Putamen (tissue), 1 donor: Measurements from ENCODE around the gene C6orf15.

Source experiments
- DNase-seq: peaks from one replicate; pipeline ENCODE4 v3.0.0-alpha.2; 2016; ENCODE audit warnings: low spot score

The C6orf15 gene

DNA sequence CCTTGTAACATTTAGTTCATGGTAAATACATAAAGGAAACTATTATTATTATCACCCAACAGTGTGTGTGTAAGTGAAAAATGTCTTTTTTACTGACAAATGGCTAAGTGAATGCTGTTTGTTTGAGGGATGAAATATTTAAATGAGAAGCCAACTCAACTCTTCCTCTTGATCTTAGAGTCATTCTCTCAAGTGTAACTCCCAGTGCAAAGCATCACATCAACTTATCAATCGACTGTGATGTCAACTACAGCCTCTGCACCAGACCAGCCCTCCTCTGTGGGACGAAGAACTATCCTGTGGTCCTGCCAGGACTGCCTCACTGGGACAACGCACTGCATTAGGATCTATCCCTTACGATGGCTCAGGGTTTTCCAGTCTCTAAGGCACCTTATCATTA is 5.3 kb downstream of the C6orf15 start:
- DNase-seq: no peak

DNA sequence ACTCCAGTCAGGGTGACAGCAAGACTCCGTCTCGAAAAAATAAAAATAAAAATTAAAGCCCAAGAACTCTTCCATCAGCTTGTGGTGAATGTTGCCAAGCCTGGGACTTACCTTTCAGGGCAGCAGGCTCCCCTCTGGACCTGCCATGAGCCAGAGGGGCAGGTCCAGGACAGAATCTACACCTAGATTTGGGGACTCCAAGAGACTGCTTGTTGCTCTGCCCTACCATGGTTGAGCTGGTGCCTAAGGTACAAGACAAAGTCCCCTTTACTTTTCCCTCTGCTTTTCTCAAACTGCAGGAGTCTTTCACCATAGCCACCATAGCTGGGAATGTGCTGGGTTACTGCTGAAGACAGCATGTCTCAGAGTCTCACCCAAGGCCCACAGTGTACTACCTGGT is 9.2 kb downstream of the C6orf15 start:
- DNase-seq: no peak

DNA sequence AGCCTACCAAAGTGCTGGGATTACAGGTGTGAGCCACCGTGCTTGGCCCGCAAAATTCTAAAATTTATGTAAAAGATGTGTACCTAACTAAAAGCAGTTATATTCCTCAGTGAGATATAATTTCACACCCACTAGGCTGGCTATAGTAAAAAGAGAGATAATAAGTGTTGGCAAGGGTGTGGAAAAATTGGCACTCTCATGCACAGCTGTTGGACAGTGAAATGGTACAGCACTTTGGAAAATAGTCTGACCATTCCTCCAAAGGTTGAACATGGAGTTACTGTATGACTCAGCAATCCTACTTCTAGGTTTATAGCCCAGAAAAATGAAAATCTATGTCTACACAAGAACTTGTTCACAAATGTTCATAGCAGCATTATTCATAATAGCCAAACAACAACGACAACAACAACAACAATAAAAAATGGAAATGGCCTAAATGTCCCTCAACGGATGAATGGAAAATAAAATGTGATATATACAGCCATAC is 13.9 kb downstream of the C6orf15 start:
- no peak for DNase-seq

DNA sequence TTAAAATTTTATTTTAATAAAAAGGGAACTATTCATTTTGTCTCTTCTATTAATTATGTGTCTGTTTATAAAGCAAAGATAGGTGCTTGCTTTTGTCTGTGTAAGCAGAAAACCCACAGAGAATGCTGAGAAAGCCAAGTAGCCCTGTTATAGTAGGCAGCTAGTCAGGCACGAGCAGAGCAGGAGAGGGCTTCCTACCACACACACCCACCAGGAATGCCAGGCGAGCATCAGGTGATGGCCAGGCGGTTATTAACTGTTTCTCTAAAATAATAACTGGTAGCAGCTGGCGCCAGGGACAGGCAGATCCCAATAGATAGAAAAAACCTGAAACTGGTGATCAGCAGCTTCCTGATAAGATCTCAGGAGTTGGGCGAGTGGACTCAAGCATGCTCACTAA is 15.7 kb downstream of the C6orf15 start:
- no peak for DNase-seq

DNA sequence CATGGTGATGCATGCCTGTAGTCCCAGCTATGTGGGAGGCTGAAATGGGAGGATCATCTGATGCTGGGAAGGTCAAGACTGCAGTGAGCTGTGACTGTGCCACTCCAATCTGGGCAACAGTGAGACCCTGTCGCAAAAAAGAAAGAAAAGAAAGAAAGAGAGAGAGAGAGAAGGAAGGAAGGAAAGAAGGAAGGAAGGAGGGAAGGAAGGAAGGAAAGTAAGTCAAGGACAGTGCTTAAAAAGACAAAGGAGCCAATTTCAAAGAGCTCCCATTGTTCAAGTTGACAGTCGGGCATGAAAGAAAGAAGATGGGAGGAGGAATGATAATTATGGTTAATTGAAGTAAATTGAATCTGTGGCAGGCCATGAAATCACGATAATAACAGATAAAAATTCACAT is 16.2 kb downstream of the C6orf15 start:
- DNase-seq: no peak

DNA sequence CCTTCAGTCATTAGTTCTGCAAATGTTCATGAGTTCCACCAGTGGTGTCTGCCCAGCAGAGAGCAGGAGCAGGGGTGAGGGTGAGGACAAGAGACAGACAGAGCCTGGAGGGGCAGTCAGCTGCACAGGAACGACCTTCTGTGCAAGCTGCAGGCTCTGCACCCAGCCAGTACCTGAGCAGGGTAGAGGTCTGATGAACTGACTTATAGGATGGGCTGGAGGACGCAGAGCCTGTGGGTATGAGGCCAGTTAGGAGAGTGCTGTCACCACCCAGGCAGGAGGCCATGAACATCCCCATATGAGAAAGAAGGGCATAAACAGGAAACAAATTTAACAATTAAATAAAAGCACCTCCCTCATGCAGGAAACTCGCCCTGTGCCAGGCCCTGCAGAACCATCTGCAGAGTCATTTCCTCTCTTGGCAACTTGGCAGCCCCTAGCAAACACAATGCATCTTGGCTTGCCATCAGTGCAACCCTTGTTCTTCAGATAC is 17.9 kb downstream of the C6orf15 start:
- DNase-seq: no peak

DNA sequence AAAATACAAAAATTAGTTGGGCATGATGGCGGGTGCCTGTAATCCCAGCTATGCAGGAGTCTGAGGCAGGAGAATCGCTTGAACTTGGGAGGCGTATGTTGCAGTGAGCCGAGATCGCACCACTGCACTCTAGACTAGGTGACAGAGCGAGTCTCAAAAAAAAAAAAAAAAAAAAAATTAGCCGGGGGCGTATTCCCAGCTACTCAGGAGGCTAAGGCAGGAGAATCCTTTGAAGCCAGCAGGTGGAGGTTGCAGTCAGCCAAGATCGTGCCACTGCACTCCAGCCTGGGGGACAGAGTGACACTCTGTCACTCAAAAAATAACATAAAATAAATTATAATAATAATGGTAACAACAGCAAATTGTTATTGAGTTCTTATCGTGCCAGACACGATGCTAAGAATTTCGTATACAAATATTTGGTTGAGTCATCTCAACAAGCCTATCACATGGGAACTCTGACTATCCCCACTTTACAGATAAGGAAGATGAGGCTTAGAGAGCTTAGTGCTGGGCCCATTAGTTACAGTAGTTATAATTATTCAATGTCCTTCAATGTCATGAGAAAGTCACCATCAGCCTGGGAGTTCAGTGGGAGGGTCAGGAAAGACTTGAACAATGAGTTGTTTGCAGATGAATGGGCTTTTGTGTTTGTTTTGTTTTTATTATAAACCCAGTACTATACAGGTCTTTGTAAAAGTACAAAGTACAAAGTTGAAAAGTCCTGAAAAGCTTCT is 19.4 kb downstream of the C6orf15 start:
- DNase-seq: no peak

DNA sequence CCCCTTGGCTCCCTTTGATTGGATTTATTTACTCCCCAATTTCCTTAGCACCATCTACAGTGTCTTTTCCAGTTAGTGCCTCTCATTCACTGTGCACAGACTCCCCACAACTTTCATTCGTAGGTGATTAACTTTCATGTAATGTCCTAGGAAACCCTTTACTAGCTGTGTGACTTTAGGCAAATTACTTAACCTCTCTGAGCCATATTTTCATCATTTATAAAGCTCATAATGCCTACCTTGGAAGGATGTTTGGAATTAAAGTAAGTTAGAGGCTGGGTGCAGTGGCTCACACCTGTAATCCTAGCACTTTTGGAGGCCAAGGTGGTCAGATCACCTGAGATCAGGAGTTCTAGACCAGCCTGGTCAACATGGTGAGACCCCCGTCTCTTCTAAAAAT is 20.1 kb downstream of the C6orf15 start:
- DNase-seq: no peak

DNA sequence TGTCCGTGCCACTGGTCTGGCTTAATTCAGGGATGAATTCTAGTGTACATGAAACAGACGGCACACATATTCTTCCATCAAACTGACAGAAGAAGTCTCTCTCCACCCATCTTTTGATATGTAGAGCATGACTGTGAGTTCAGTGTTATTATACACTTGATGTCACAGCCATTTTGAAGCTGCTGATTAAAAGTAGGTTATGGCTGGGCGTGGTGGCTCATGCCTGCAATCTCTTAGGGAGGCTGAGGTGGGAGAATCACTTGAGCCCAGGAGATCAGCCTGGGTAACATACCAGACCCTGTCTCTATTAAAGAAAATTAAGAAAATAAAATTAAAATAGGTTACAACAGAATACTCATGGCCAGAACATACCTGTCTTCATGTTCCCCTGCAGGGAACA is 20.7 kb downstream of the C6orf15 start:
- no peak for DNase-seq

DNA sequence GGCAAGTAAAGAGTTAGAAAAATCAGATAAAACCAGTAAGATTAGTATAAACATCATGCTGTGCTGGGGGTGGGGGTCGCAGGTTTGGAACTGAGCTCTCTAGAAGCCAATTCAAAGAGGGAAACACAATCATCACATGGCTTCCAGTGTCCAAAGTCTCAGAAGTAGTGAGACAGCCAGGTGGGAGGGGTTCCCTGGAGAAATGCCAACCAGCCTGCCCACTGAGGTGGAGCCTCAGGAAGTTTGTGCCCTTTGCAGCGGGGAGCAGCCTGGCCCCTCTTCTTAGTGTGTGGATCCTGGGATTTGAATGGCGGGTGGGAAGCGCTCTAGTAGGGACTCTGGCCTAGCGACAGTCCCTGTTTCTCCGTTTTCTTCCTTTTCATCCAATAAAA is 21.4 kb downstream of the C6orf15 start:
- DNase-seq: no peak

DNA sequence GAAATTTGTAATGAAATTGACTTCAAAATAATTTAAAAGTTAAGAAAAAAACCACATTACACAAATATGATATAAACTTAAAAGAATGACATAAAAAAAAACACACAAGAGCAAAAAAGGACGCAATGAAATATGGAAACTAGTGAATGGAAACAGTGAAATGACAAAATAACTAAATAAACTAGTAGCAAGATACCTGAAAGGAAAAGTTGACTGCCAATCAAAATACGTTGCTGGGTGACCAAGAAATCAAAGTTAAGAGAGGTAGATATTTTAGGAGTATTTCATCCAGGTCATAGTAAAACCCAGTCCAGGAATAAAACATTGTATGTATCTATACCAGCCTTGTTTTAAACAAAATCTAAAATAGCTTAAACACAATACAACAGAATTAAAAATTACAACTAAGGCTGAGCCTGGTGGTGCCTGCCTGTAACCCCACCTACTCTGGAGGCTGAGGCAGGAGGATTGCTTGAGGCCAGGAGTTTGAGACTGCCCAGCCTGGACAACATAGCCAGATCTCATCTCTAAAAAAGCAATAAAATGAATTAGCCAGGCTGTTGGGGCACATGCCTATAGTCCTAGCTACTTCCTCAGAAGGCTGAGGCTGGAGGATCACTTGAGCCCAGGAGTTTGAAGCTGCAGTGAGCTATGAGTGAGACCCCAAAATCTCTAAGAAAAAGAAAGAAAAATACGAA is 22.0 kb downstream of the C6orf15 start:
- DNase-seq: no peak

DNA sequence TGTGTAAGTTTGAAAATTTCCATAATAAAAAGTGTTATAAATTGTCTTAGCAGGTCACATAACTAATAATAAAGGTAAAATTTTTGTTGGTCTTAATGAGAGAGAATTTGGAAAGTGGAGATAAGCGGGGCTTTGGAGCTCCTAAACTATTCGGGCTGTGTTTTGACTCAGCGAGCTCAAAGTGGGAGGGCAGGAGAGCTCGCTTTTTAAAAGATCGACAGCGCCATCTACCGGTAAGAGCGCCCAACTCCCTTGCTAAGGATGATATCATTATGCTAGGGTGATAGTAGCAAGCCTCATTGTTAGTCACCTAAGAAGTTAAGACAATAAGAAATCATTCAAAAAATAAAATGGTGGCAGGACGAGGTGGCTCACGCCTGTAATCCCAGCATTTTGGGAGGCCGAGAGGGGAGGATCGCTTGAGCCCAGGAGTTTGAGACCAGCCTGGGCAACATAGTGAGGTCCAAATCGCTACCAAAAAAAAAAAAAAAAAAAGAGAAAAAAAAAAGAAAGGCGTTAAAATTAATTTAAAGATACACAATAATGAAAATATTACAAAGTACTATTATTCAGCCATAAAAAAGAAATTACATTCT is 24.8 kb downstream of the C6orf15 start:
- peak; percentile 87 for DNase-seq

DNA sequence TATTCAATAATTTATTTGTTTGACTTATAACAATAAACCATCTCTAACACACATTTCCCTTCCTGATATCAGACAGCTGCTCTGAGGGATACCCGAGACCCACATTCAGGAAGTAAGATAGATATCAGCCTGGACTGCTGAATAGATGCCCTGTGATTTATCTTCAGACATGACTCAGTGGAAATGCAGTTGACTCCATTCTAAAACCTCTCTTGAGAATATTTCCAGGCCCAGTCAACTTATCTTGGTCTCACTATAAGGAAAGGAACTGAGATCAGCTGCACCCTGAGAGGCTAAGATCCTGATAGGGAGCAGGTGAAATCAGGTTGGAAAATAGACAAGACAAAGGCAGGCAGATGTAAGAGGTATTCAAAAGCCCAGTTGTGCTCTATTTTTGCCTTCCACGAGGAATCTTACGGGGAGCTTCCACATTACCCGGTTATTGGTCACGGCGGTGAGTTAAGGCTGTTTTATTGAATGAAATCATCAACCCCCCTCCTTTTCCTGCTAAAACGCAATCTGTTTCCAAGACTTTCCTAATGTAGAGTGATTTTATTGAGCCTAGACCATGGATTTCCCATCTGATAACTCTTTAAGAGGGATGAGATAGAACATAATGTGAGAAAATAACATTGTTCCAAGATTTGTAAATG is 25.5 kb downstream of the C6orf15 start:
- no peak for DNase-seq

DNA sequence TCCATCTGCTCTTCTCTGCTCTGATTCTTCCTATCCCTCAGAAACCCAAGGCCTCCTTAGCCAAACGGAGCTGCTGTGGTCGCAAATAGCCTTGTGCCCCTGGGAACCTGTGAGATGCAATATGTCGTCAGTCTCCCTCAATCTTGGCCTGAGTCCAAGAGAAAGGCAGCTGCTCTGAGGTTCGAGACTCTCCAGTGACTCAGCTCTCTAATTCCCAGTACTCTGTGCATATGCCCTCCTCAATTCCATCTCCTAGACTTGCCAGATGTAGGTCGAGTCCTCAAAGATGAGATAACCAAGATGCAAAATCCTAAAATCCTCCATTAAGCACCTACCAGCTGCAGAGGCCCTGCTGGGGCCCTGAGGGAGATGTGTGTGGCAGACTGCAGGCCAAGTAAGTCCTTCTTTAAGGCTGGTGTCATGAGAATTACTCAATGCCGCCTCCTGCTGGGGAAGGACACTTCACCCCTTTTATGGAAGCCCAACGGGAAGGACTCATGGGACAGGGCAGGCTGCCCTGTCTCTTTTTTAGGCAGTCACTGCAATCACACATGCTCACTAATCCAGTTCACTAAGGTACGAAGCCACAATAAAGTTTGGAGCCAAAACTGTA is 28.5 kb downstream of the C6orf15 start:
- no peak for DNase-seq

DNA sequence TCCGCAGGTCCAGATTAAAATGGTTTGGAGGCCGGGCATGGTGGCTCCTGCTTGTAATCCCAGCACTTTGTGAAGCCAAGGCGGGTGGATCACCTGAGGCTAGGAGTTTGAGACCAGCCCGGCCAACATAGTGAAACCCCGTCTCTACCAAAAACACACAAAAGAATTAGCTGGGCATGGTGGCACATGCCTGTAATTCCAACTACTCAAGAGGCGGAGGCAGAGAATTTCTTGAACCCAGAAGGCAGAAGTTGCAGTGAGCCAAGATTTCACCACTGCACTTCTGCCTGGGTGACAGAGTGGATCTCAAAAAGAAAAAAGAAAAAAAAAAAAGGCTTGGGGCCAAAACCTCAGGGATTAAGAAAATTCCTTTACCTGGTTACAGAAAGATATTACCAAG is 30.5 kb downstream of the C6orf15 start:
- no peak for DNase-seq

DNA sequence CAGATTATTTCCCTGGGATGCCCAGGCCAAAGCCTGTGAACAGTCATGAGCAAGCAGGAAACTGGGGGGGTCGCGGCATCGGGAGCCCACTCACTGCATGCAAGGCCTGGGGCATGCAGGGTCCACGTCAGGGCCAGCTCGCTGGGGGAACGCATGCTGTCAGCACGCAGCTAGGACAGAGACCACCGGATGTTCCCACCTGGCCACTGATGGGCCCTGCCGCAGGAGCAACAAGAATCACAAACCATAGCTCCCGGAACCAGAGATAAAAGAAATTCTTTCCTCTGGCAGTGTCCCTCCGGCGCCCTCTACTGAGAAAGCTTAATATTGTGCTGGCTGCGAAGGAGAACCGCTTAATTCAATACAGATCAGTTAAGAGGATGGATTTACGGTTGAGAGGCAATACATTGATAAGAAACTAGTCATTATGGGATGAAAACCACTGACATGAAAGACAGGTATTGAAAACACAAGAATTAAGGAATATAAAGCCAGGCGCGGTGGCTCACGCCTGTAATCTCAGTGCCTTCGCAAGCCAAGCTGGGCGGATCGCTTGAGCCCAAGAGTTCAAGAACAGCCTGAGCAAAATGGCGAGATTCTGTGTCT is 32.6 kb downstream of the C6orf15 start:
- DNase-seq: peak; percentile 77

DNA sequence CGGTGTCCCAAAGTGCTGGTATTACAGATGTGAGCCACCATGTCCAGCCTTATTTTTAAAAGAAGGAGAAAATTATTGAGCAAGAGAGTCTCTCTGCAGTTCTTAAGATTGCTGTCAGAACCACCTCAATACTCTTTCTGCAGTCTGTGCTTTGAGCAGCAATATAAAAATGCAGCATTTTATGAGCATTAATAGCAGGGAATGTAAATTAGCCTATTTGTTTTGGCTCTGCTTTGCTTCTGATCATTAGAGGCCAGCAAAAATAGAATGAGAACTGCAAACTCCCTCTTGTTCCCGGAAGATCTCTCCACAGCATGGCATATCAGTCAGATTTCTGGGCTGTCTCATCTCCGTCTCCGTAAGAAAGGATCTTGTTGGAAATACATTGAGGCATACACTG is 35.8 kb downstream of the C6orf15 start:
- DNase-seq: no peak

DNA sequence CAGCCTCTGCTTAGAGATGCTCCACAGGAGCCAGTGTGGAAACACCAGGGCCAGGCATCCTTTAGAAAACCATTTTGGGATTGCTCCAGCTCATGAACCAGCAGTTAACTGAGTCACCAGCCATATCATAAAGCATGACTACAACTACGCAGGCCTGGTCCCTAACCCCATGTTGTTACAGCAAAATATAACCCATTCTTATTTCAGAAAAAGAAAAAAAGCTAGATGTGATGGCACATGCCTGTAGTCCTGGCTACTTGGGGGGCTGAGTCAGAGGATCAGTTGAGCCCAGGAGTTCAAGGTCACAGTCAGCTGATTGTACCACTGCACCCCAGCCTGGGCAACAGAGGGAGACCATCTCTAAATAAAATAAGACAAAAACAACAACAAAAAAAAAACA is 36.8 kb downstream of the C6orf15 start:
- no peak for DNase-seq

DNA sequence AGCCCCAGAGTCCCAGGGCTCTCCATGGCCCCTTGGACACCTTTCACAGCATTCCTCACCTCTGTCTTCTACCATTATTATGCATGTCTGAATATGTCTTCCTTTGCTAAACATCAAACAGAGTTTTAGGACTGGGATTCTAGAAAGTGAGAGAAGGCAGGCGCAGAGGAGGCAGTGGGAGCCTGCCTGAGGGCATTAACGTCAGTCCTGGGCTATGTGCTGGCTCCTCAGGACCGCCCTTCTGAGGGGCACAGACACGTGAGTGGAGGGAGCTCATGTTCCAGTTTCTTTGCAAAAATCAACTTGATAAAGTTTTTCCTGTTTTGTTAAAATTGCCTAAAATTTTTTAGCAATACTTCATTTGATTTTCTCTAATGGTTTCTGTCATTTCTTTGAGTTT is 38.0 kb downstream of the C6orf15 start:
- no peak for DNase-seq

DNA sequence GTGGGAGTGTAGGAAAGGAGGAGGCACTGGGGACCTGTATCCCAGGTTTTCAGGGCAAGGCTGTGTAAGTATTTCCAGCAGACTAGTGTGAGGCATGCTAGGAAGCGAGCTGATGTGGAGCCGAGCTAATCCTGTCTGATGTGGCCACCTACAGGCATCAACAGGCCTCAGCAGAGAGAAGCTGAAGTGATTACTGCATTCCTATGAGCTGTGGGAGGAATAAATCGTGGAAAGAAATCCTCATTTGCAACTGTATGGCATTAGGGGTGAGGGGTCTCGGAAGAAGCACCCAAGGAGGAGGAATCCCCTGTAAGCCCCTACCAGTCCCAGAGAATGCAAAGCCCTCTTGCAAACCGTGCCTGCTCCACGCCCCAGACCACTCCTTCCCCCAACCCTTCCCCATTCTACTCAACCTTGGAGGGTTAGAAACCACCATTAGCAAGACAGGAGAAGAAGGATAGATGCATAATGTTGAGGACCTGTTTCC is 41.6 kb downstream of the C6orf15 start:
- DNase-seq: peak; percentile 85

DNA sequence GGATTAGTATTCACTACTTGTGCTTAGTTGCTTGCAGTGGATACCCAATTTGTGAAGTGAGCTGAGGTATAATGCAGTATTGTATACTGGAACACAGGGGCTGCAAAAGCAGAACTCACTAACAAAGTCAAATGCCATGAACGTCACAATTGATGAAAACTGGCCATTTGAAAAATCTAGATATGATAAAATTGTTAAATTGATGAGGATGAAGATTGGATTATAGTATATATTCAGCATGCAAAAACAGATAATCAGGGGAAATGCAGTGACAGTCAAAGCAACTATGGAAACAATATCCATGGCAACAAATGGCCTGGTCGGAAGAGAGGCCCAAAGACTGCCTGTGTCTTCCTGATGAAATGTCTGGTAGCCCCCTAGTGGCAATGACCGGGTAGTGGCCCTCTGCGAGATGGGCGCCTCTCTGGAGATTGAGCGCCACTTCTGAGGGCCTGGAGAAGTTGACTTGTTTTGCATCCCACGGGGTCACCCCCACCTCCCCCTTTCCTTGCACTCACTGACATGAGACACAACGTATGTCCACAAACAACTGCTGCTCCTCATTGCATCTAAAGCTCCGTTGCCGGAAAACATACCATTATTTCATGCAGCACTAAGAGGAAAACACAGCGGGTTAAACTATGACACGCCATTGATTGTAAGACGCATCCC is 43.6 kb downstream of the C6orf15 start:
- DNase-seq: peak; percentile 91
